HG02970 (cell line): ENCODE measurements around the gene TCEANC2.

Experiments
- ATAC-seq: cut with Tn5 transposase; IDR thresholded peaks from one replicate; pipeline ENCODE4 v1.9.1; 2021; ENCODE audit warnings: mild to moderate bottlenecking, moderate library complexity, moderate number of reproducible peaks; ENCODE audit not compliant: unreplicated experiment, low FRiP score

TCEANC2 gene

DNA sequence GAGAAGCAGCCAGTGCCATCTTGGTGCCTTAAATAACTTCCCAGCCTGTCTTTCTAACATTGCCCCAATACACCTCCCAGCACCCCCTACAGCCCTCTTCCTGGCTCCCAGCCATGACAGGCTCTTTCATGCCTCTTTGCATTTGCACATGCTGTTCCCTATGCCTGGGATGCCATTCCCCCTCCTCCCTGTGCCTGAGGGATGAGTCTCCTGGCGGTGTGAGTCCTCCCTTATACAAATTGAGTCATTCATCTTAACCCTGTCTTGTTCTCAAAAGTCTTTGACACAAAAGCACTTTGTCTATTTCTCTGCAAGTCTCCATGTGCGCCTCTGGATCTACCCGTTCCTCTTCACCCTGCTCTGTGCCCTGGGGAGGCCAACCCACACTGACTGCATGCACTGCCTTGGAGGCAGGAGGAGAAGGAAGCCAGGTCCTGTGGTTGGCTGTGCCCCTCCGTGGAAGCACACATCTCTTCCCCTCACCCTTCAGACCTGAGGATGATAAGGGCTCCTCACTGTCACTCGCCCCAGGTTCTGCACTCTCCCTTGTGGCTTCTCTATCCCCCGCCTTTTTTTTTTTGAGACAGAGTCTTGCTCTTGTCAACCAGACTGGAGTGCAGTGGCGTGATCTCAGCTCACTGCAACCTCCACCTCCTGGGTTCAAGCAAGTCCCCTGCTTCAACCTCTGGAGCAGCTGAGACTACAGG, 74.3 kb downstream of the TCEANC2 start:
- ATAC-seq: no peak

DNA sequence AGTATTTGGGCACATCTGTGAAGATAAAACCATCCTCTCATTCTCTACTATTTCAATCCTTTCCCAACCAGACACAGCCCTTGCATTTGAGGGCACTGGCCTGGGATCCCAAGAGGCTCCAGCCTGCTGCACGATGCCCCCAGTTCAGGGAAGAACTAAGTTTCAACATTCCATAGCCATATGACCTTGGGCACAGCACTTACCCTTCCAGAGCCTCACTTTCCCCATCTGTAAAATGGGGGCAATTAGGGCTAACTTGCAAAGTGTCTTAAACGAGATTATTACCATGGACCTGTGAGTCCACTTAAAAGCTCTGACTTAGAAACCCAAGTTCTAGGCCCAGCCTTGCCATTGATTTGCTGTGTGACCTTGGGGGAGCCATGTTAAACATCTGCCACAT, 76.5 kb downstream of the TCEANC2 start:
- no peak for ATAC-seq

DNA sequence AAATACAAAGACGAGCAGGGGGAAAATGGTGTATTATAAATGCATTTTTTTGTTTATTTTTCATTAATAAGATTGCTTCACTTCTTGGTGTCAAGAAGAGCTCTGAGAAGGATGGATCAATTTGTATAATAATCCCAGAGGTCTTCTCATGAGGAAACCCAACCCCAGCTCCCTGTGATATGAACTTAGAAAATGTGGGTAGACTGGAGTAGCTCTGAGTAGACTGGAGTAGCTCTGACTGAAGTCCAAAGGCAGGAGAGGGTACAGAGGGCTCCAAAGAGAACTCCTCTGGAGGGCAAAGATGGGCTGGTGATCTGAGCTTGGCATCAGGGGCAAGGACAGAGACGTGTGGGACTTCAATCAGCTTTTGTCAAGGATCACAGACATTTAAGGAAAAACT, 78.0 kb downstream of the TCEANC2 start:
- ATAC-seq: no peak

DNA sequence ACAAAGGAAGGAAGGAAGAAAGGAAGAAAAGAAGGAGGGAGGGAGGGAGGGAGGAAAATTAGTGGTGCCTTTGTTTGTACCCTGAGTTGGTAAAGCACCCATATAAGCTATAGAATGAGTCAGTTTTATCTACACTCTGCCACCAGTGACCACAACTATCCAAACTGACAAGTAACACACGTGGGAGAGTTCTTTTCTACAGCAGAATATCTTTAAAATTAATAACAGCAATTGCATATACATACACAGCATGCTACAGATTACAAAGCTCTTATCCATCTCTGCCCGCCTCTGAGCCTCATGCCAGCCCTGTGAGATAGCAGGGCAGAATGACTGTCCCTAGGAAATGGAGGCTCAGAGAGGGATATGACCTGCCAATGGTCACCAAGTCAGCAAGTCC, 79.1 kb downstream of the TCEANC2 start:
- ATAC-seq: no peak

DNA sequence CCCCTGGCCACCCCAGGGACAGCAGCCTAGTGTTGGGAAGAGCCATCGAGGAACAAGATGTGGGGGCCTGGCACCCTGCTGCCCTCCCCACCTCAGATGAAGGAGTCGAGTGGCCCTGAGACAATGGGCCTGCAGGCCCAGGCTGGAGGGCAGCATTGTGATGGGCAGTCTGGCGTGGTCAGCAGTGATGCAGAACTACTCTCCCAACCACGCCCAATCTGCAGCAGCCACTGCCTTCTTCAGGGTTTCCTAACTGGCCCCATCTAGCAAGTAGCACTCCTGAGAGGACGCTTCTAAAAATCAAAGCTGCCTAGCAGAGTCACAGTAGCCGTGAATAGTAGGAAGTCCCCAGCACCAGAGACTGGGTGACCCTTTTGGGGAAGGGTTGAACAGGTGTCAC, 80.9 kb downstream of the TCEANC2 start:
- ATAC-seq: no peak

DNA sequence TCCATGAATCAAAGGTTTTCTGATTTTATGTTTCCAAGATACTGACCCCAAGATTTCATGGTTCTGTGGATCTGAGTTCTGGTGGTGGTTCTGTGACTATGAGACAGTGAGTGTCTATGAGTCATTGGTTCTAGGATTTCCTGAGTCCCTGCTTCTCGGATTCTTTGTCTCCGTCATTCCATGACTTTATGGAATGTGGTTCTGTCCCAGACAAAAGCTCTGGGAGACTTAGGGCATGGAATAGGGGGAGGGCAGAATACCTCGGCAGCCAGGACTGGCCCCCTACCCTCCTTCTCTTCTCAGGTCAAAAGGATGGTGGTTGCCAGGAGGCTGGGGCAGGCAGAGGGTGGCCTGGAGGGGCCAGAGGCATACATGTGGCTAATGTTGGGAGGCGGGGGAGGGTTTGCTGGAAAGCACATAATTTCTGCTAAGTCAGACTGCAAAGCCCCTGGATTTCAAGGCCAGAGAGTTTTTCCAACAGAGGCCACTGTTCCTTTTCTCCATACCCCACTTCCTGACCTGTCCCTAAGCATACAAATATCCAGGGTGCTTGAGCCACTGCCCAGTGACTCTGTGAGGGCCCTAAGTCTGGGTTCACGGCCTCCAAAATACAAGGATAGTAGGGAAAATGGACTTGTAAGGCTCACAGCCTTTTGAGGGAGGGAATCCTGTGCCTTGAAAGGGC, 82.2 kb downstream of the TCEANC2 start:
- ATAC-seq: no peak

DNA sequence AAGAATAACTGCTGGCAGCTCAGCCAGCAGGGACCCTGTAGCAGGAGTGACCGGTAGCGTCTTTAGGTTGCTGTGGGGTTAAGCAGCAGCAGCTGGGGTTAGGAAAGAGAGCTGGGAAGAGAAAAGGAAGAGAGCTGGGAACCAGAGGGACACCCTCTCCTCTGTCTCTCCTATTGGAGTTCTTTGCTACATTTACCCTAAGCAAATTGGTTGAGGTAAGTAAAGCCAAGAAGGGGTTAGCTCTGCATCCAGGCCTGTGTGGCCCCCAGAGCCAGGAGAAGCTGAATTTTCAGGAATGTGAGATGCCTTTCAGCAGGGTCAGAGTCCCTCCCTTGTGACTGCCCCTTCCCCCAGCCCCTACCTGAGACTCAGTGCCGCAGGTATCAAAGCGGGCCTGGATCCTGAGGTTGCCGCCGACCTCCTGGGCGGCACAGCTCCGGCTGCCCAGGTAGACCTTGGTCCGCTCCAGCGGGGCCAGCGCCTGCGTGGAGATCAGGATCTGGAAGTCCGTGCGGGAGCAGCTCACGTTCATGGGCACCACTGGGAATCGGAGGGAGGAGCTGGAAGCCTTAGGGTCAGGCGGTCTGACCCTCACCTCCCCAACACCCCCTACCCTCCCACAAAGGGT, 83.0 kb downstream of the TCEANC2 start:
- ATAC-seq: no peak

DNA sequence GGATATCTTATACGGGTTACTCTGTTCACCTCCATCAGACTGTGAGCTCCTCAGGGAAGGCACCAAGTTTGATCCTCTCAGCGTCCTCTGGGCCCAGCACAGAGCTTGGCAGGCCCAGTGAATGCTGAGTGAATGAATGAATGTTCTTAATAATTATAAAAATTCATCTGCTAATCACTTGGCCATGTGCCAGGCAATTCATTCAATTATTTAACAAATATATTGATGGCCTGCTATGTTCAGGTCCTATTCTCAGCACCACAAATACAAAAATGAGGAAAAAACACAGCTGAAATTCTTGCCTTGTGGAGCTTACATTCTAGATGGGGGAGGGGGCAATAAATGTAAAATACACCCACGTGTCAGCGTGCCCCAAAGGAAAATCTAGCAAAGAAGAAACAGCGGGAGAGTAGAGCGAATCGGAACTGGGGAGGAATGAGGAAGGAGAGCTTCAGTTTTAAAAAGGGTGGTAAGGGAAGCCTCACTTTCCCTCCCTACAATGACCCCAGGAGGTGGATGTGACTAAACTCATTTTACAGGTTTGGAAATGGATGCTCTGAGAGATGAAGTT, 83.6 kb downstream of the TCEANC2 start:
- no peak for ATAC-seq

DNA sequence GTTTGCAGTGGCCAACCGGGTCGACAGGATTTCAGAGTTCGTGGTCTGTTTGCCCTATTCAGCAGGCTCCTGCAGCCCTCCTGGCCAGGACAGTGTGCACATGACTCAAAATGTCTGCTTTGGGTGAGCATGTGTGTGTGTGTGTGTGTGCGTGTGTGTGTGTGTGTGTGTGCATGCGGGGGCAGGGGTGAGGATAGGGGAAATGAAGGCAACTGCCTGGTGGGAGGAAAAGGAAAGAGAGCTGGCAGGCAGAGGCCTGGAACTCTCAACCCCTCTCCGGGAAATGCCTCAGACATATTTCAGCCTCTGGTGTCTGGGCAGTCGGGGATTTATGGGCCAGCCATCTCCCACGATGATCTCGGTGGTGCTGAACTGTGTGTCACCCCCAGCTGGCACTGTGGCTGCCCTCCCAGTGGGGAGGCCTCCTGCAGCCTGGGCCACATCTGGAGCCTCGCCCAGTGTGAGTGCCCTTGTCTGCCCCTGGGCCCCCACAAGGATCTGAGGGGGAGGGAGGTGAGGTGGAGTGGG, 84.2 kb downstream of the TCEANC2 start:
- ATAC-seq: no peak

DNA sequence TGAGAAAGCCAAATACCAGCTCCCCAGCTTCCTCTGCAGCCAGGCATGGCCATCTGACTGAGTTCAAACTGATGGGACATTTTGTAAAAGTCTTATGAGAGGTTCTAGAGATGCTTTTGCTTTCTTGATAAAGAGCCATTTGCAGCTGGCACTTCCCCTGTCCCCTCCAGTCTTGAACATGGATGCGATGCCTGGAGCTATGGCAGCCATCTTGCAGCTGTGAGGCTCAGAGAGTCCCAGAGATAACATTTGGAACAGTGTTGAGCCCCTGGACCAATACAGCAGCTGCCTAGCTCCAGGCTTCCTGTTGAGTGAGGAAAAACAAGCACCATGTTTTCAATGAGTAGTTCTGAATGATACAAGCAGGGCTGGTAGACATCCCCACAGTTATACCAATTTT, 85.6 kb downstream of the TCEANC2 start:
- ATAC-seq: no peak

DNA sequence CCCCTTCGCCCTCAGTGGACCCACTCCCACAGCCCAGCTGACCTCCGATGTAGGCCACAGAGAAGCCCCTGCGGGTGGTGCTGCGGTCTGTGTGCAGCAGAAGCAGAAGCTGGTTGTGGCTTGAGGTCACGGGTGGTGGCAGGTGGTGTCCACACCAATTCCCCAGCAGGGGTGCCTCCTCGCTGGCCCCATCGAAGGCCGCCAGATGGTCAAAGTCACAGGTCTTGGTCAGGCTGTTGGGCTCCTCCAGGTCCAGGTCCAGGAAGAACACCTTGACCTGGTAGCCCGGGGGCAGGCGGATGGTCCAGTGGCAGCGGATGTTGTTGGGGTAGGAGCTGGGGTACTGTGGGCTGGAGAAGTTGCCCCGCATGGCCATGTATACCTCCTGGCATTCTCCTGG, 86.3 kb downstream of the TCEANC2 start:
- ATAC-seq: no peak

DNA sequence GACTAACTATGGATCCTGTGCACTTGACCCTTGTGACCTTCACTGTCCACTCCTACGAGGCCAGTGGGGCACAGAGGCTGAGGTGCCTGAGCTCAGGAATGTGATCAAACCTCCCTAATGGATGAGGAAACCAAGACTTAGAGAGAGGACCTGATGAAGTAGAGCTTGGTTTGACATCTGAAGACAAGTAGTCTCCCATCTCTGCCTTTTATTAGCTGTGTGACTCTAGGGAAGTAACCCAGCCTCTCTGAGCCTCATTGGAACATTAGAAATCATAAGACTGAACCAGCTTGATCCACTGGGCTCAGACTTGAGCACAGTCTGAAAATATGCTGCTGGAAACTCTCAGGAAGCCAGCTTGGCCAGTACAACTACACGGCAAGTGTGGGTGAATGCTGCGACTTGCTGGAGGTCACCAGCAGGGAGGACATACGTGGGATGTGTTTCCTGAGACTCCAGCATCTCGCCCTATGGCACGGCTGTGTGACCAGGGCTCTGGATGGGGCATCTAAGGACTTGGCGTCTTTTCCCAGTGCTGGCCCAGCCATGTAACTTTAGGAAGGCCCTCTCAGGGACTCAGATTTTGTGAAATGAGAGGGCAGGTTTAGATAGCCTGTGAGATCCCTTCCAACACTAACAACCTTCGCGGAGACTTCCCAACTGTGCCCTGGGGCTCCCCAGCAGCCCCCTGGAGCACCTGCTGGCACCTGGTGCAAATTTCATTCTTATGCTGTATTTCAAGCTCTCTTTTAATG, 88.9 kb downstream of the TCEANC2 start:
- ATAC-seq: no peak

DNA sequence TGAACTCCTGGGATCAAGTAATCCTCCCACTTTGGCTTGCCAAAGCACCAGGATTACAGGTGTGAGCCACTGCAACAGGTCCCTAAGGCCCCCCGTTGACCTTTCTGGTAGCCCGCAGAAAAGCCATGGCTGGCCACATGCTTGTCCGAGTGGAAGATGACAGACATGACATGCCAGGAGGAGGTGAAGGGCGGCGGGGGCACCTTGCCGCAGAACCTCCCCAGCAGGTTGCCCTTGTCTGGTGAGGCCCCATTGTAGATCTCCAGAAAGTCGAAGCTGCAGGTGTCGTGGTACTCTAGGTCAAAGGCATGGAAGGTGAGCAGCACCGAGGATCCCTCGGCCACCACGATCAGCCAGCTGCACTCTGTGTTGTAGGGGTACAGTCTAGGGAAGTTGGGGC, 91.0 kb downstream of the TCEANC2 start:
- no peak for ATAC-seq

DNA sequence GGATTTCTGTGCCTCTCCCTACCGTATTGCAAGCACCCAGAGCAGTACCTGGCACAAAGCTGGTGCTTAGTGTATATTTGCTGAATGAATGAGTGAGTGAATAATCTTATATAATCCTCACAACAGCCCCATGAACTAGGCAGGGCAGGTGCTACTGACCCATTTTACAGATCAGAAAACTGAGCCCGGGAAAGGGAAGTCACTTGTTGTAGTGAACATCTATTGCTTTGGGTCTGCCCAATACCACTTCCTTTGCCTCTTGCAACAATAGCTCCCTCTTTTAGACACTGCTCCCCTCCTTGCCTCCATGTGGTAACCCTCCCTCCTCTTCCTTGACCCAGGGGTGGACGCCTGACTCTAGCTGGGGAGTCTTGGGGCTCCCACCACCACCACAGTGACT, 96.3 kb downstream of the TCEANC2 start:
- no peak for ATAC-seq

DNA sequence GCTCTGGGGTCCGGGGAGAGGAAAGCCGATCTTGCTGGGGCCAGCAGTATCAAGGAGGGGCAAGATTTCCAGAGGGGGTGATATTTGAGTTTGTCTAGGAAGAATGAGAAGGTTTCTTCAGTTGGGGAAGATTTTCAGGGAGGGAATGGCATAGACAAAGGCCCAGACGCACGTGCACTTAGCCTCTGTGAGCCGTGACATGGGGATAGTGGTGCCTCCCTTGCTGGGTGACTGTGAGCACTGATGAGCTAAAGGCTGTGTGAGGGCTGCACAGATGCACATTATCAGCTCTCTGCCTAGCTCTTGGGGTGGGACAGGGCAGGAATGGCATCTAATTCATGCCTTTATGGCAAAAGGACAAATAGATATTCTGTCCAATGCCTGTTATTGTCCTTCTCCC, 97.6 kb downstream of the TCEANC2 start:
- no peak for ATAC-seq

DNA sequence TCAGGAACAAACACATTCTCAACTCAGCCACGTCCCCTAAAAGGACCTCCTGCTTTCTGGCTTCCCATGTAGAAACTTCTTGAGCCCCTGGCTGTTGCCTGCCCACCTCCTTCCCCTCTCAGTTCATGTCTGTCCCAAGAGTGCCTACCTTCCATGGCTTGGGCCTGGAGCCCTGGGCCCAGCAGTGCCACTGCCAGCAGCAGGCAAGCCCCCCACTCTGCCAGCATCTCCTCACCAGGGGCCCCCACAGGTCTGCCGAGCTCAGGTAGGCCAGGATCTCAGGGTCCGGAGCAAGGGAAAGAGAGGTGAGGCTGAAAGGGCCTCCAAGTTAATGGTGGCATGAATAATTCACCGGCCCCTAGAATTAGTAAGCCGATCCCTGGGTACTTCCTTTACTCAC, 99.3 kb downstream of the TCEANC2 start, which contains the start of gene CDCP2:
Gene CDCP2 (minus strand): TSS at position 305 of the 400 bp plus-strand sequence. CDS start 78 bp downstream, at position 227.
- no peak for ATAC-seq

DNA sequence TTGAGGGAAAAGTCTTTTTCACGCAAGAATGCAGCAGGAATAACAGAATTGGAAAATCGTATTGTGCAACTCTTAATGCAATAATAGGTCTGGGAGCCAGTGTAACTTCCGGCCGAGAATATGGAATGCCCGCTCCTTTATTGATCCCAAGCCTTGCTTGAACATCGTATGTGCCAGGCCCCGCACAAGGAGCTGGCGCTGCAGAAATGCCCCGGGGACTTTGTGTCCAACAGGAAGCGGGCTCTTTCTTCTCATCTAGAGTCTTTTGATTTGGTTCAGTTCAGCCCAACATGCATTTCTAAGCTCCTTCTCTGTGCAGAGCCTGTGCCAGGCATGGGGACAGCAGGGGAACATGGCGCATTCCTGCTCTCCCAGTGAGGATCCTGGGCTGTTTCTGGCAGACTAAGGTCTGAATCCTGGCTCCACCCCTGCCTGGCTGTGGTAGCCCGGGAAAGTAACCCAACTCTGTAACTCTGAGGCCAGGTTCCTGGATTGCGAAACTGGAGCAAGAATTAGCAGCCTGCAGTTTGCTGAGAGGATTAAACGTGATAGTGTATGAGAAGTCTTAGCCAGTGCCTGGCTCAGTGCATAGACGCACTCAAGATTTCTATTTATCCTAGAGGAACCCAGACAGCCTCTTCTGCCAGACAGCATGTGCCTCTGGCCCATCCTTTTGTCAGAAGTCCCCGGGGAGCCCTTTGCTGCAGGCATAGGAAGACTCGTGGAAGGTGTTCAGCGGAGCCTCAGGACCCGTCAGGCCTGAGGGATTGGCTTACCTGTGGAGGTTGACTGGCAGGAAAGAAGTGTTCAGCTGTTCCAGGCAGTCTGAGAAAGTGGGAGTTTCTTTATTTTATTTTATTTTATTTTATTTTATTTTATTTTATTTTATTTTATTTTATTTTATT, 100.4 kb downstream of the TCEANC2 start:
- ATAC-seq: no peak
